ENCODE results near the gene IL18R1.
"Not testable (repeated sequence)": the region's sequence is repeated elsewhere in the genome, so short reads cannot be mapped to it uniquely, and the experiment has no call there.

The IL18R1 gene, protein sequence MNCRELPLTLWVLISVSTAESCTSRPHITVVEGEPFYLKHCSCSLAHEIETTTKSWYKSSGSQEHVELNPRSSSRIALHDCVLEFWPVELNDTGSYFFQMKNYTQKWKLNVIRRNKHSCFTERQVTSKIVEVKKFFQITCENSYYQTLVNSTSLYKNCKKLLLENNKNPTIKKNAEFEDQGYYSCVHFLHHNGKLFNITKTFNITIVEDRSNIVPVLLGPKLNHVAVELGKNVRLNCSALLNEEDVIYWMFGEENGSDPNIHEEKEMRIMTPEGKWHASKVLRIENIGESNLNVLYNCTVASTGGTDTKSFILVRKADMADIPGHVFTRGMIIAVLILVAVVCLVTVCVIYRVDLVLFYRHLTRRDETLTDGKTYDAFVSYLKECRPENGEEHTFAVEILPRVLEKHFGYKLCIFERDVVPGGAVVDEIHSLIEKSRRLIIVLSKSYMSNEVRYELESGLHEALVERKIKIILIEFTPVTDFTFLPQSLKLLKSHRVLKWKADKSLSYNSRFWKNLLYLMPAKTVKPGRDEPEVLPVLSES

DNA sequence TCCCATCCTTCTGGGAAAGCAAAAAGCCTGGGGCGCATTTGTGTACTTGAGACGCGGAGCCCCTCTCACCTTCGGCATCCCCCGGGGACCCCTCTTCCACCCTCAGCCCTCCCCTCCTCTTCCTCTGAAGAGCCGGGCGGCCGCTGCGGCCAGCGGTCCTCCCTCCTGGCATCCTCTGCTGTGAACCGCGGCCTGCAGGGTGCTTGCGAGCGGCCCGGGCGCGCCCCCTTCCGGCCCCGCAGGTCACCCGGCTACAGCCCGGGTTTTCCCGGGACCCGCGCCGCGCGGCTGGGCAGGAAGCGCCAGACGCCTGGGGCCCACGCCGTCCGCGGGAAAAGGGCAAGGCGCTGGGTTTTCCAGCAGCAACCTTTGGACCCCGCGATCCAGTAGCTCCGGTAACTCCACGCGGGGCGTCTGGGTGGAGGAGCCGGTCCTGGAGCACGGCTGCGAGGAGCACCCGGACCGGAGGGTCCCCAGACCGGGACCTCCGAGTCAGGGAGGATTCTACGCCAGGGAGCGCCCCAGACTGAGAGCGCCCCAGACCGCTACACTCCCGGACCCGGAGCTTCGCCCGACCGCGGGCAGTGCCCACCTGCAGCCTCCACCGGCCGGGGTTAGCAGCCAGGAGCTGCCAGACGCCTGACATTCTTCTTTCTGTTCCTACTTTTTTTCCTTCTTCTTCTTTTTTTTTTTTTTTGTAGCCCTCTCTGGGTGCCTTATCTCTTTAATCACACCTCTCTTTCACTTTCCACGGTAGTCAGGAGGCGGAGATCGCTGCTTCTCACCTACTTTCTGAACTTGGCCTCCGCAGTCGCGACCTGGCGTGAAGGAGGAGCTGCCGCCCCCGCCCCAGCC, at the start of gene IL18R1:
TSS of gene IL18R1 (plus strand) at position 271 of the 855 bp plus-strand sequence. CDS start 6,865 bp downstream, outside the sequence.
- DNase-seq = peak in 48 of 58 donors; percentile 4 to 67 (median 28)

DNA sequence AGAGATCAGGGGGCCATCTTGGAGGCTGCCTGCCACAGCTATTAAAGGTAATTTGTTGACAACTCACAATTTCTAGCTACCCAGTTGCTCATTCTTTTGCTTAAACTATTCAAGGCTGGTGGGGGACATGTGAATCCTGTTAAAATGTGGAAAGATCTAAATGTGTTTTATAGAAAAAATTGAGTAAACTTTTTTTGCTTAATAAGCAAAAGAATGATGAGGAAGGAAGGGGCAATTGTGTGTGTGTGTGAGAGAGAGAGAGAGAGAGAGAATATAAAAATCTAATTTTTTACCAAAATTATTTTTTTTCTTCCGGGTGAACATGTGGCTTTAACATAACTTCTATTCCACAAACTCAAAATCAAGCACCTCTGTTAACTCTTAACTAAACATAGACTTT, 49.5 kb upstream of the IL18R1 start:
- DNase-seq = no peak

DNA sequence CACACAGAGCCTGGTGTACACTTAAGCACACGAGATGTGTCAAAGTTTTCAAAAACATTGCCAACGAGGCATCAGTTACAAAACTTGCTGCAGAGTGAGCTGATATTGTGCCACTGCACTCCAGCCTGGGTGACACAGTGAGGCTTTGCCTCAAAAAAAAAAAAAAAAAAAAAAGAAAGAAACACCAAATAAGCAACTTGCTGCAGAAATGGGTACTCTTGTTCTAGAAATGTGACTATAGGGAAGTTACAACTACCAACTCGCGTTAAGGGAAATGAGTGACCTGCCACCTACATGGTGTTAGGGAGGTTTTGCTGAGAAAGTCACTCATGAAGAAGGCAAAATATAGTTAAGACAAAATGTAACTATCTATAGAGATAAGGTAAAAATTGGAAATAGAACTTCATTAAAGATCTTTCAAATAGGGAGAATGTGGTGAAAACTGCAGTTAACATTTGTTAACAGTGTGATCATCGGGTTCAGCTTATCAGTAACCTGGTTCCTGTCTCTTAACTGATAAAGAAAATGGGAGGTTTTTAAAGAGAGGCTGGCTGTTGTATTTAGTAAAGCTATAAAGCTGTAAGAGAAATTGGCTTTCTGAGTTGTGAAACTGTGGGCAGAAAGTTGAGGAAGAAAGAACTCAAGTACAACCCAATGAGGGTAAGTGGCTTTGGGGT, 44.5 kb upstream of the IL18R1 start, which contains the start of gene IL1RL1:
TSS of gene IL1RL1 (plus strand) at position 600 of the 677 bp plus-strand sequence. CDS start 26,702 bp downstream, outside the sequence.
- DNase-seq = no peak

DNA sequence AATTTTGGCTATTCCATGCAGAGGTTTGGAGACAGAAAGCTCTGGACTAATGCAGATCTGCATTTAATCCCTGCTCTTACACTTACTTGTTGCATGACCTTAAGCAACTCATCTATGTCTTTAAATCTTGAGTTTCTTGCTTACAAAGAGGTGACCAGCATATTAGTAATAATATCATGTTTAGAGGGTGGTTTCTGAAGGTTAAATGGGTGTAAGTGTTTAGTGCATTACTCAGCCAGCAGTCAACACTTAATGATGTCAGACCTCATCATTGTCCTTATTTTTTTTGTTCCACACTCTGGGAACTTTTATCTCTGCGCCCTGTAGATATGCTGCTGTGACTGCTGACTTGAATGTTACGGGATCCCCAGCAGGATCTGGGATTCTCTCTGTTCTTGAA, 42.6 kb upstream of the IL18R1 start:
- DNase-seq = no peak

DNA sequence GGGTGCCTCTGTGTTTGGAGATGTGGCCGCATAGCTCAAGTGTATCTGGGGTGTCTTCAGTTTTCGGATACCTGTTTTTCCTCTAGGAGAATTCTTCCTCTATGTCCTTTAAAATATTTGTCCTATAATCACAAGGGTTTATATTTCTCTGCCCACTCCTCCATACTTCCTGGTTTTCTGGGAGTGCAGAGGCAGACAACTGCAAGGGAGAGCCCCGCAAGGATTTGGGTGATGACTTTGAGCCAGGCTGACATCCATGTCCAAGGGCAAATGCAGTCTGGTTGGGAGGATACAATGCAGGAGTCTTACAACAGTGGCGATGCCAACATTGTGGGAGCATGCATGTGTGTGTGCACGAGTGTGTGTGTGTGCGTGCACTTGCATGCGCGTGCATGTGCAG, 42.1 kb upstream of the IL18R1 start:
- DNase-seq = no peak

DNA sequence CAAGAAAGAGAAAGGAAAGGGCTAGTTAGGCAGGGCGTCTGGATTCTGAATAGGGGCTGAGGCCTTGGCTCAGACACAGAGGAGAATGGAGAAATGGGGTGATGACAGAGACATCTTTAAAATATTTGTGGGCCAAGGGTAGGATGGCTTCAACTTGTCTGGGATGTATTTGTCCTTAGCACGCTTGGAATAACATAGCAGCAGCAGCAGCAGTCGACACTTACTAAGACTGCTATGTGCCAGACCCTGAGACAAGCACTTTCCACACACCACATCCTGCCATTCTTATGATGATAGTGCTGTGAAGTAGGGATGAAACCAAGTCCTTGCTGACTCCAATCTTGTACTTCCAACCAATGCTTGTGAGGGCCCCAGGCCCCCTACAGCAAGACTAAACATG, 41.6 kb upstream of the IL18R1 start:
- DNase-seq = no peak

DNA sequence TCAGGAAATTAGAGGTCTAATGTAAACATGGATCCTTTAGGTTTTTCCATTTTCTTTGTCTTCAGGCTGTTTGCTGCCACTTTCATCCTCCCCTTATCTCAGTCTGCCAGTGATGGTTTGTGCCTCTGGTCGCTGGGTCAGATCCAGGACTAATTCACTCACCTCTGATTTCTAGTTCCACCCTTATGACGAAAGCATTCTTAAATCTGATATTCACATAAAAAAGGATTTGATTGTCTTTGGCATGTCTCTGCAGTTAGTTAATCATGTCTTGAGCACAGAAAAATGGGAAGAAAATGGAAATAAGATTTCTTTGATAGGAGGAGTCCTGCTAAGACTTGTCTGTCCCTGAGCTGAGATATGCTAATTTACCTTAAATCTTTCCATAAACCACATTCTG, 39.7 kb upstream of the IL18R1 start:
- DNase-seq = no peak

DNA sequence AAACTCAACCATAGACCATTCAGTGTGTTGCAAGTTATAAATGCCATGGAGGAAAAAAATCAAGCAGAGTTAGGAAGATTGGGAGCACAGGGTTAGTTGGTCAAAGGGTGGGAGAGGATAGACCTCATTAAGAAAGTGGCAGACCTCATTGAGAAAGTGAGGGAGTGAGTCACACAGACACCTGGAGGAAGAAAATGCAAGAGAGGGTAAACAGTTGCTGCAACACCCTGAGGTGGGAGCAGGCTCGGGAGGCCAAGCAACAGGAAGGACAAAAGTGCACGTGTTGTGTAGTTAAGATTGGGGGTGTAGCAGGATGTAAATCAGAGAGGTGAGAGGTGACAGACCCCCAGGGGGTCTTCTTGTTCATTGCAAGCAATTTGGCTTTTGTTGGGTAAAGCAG, 37.9 kb upstream of the IL18R1 start:
- no peak for DNase-seq

DNA sequence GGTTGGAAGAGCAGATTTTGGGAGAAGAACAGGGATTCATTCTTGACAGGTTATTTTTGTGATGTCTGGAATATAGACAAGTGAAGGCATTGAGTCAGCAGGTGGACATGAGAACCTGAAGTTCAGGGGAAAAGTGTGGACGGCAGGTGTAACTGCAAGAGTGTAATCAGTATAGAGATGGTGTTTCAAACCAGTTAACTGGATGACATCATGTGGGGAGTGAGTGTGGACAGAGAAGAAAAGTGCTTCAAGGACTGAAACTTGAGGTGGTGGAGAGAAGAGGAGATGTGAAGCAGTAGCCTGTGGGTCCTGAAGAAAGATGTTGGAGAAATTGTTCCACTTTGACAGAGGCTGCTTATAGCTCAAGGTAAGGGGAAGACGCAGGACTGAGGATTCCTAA, 37.2 kb upstream of the IL18R1 start:
- DNase-seq = no peak

DNA sequence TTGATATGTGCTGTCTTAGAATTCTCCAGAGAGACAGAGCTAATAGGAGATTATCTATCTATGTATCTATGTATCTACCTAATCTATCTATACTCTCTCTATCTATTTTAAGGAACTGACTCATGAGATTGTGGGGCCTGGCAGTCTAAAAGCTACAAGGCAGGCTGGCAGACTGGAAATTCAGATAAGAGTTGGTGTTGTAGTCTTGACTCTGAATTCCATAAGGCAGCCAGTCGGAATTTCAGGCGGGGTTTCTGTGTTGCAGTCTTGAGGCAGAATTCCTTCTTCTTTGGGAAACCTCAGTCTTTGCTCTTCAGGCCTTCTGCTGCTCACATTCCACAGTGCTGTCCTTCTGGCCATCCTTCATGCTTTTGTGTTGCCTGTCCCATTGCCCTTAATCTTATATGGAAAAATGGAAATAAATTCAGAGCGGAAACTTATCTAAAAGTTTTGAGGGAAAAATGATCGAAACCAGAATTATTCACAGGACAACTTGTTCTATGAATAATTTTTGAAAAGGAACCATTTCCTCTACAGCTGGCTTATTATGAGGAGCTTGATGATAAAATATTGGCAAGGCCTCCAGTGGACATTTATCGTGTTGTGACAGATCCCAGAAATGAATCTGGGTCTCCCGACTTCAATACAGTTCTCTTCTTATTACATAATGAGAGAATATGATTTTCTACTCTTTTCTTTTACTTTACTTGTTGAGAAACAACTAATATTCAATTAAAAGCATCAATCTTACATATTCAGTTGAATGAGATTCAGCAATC, 33.5 kb upstream of the IL18R1 start:
- no peak for DNase-seq

DNA sequence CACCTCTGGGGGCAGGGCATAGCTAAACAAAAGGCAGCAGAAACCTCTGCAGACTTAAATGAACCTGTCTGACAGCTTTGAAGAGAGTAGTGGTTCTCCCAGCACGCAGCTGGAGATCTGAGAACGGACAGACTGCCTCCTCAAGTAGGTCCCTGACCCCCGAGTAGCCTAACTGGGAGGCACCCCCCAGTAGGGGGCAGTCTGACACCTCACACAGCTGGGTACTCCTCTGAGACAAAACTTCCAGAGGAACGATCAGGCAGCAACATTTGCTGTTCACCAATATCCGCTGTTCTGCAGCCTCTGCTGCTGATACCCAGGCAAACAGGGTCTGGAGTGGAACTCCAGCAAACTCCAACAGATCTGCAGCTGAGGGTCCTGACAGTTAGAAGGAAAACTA, 30.7 kb upstream of the IL18R1 start:
- not testable (repeated sequence) for DNase-seq

DNA sequence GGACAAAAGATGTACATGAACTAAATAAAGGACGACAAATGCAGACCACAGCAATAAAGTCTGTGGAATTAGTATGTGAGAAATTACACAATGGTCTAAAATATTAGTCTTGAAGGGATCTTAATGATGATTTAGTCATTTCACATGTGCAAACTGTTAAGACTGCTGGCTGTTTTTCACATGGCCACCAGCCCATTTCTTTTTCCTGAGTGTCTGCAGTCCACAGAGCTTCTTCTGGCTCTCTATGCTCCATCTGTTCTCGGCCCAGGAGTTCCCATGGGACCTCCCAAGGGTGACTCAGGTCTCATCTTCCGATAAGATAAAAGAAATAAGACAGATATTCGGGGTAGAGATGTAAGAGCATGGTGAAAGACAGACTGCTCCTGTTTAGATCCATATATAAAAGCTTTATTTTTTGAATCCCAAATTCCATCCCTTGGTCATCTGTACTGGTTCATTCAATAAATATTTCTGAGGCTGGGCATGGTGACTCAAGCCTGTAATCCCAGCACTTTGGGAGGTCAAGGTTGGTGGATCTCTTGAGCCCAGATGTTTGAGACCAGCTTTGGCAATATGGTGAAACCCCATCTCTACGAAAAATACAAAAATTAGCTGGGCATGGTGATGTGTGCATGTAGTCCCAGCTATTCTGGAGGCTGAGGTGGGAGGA, 24.1 kb upstream of the IL18R1 start:
- DNase-seq = no peak

DNA sequence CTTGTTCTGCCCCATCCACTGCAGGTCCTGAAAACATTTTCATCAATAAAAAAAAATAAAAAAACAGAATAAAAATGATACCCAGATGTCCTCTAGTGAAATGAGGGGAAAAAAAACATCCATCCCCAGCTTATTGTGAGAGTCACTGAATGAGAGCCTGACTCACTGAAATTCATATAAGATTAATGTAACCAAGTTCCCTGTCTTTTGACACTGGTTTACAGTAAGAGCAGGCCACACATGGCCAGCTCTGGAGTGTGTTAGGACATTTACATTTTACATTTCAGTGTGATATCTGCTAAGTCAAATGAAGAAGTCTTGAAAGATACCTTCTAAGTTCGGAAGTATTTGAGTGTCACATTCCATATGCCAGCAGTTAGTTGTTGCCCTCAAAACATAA, 21.1 kb upstream of the IL18R1 start:
- no peak for DNase-seq

DNA sequence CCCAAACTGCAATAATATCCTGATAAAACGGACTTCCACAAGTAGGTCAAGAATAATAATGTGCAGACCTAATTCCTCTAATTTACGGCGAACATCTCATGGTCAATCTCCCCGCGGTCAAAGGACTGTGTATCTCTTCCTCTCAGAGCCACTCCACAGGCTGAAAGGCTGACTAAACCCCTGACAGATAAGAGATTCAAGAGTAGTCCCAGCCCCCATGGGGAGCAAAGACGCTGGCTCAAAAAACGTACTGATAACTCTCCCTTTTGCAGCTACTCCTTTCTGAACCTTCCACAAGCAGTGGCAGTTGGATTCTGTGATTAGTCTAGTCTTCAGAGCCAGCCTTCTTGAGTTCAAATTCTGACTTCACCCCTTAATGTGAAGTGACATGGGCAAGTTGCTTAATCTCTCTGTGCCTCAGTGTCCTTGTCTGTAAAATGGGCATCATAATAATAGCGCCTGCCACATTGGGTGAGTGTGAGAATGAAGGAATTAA, 19.7 kb upstream of the IL18R1 start:
- no peak for DNase-seq

DNA sequence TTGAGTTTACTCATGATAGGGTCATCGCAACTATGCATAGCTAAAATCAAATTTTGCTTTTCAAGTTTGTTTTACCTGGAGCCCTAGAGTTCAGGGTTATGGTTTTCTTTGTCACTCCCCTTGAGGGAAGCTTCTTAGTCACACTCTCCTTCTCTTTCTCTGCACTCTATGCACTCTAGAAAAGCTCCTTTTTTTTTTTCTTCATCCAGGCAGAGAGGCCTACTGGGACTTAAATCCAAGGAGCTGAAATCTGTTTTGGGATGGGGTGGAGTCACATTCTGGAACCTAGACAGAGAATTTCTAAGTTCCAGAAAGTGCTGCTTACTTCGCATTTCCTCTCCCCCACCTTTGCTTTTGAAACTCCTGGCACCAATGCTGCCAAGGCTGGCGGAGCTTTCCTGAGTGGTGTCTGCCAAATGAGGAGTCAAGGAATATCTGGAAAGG, 19.1 kb upstream of the IL18R1 start:
- no peak for DNase-seq

DNA sequence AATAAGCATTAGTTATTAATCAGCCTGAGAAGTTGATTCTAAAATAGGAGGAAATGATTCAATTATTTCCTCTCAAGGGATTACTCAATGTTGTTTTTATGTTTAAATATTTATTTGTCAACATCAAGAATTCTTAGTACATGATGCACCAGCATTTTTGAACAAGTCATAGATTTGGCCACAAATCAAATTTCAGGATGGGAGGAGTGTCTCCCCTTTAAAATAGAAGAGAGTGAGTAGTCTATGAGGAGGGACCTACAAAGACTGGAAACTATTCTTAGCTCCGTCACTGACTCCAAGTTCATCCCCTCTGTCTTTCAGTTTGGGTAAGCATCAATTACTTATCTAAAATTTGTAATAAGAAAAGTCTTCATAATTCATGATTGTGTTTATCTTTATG, 18.6 kb upstream of the IL18R1 start:
- no peak for DNase-seq

DNA sequence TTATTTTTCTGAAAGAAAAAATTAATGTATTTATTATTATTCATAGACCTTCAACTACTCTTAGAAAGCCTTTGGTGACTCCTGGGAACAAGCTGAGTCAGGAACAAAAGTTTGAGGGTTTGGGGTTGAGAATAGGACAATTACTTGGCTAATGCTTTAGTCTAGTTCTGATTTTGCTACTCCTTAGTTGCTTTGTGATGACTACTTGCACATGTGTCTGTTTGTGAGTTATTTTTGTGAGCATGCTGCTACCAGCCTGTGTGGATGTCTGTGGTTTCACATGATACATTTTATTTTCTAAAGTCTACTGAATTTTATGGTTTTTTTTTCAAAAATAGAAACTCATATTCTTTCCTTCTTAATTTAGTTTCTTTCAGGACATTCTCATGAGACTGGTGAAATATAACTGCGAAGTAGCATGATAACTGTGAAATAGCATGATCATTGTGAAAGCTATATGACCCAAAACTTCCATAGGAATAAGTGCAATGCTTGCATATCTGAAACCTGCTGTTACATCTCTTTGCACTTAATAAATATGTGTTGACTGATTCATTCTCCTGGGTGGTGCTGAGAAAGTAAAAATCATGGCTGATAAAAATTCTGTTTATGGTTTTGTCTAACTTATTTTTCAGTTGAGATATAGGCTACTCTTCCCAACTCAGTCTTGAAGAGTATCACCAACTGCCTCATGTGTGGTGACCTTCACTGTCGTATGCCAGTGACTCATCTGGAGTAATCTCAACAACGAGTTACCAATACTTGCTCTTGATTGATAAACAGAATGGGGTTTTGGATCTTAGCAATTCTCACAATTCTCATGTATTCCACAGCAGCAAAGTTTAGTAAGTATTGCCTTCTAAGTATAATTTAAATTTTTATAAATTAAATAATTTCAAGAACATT, 17.9 kb upstream of the IL18R1 start:
- DNase-seq = no peak

DNA sequence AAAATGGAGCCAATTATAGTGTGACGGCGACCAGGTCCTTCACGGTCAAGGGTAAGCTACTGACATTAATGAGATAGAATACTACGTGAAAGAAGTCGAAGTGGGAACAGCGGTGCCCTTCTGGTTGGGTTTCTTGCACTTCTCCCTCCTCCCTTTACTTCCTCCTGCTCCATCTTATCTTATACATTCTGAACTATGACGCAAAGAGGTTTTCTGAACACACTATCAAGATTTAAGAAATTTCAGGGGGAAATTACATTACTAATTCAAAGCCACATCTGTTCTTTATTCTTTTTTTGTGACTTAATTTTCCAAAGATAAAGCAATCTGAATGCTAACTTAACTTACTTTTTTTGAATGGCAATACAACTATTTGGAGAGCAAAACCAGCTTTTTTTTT, 14.8 kb upstream of the IL18R1 start:
- DNase-seq = no peak

DNA sequence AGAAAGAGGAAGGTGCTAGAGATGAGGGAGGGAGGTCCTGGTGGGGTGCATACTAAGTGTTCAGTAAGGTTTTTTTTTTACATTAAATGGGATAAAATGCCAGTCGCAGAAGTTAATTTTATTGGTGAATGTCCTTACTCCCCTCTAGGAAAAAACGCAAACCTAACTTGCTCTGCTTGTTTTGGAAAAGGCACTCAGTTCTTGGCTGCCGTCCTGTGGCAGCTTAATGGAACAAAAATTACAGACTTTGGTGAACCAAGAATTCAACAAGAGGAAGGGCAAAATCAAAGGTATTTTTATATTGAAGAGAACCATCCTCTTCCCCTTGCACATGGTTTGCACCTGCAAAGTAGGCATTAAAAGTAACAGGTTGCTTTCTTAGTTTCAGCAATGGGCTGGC, 12.7 kb upstream of the IL18R1 start:
- no peak for DNase-seq
